Activated CD4-positive, alpha-beta T cell treated with anti-CD3 and anti-CD28 coated beads, Interleukin-2, amount 50 U/mL, for 48 hours (primary cell): Measurements from ENCODE around the gene NAA38.

Experiments used
- DNase-seq, 2 experiments: peaks; one replicate each; pipeline ENCODE4 v3.0.0-alpha.2; 2020

Gene NAA38

DNA sequence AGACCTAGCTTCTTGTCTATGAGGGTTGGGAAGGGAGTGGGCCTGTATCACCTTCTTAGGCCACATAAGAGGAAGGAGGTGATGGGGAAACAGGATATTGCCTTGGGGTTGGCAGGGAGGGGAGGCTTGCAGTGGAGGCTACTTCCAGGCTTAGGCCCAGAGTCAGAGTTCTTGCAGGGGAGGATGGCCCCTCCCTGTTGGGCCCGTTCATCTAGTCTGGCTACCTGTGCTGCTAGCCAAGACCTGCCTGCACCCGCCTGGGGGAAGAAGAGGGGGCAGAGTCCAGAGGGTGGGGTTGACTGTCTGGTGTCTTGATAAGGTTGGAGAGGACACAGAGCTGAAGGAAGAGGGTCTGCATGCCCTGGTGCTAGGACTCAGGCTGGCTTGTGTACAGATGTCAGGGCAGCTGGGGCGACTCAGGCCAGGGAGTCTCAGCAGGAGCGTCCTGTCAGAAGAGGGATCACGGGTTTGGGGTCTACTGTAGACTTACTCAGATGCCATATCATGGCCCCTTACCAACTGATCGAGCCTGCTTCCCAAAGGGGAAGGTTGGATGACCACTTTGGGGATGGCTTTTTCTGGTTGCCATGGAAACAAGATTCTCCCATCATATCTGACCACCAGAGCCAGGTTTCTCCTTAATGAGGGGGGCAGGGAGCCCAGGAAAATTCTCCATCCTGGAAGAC lies 18.0 kb downstream of the NAA38 start:
- no peak for DNase-seq

DNA sequence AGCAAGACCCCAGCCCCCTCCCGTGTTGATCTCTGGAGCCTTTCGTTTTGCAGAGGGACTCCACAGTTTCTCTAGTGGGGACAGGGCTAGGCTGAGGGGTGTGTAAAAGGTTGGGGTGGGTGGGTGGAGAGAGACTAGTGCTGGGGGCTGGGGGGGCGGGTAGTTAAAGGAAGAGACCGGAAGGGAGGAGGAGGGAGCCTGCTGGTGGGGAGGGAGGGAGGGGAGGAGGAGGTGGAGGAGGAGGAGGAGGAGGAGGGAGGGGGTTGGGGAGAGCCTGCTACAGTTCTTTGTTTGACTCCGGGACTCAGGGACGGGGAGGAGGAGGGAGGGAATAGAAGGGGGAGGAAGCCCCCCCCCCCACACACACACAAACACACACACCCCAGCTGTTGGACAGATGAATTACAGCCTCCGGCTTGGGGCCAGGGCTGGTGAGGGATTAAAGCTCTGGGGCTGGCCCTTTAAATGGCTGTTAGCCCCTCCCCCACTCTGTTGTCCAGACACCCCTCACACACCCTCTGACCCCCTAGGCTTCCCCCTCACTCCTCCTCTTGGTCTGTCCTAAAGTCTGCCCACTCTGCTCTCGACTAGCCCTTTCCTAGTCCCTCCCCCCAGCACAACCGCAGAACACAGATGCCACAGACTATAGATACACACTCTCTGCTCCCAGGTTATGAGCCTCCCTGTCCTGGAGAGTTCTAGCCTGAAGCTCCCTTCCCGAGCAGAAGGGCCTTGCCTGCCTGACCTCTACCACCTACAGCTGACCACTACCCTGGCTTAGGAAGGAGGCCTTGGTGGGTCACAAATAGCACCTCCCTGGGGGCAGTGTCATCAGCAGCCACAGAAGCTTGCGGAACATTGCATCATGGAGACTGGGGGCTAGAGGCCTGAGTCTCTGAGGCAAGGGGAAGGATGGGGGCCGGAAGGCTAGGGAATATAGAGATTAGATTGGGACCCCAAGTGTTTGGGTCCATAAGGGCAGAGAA lies 19.0 kb downstream of the NAA38 start:
- DNase-seq: no peak

DNA sequence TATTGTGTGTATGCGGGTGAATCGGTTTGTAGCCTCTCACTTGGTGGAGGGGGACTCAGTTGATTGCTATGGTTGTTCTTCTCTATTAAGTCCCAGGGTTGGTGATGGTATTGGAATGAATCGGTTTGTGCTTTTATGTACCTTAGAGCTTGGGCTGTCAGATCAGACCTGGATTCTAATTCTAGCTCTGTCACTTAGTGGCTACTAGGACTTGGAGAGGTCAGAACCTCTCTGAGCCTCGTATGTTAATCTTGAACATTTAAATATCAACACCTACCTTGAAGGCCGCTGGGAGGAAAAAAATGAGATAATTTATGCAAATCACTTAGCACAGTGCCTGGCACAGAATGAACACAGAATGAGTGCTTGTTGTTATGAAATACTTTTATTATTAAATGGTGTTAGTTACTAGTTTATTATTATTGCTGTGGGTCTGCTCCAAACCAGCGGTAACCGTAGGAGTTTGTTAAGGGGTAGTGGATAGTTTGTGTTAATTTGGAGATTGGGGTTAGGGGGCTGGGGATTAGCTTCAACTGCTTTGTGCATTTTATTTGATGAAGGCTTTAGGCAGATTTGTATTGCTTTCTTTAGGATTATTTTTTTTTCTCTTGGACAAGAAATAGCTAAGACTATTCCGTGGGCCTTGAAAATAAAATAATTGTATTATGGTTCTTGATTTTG lies 19.8 kb downstream of the NAA38 start:
- no peak for DNase-seq

DNA sequence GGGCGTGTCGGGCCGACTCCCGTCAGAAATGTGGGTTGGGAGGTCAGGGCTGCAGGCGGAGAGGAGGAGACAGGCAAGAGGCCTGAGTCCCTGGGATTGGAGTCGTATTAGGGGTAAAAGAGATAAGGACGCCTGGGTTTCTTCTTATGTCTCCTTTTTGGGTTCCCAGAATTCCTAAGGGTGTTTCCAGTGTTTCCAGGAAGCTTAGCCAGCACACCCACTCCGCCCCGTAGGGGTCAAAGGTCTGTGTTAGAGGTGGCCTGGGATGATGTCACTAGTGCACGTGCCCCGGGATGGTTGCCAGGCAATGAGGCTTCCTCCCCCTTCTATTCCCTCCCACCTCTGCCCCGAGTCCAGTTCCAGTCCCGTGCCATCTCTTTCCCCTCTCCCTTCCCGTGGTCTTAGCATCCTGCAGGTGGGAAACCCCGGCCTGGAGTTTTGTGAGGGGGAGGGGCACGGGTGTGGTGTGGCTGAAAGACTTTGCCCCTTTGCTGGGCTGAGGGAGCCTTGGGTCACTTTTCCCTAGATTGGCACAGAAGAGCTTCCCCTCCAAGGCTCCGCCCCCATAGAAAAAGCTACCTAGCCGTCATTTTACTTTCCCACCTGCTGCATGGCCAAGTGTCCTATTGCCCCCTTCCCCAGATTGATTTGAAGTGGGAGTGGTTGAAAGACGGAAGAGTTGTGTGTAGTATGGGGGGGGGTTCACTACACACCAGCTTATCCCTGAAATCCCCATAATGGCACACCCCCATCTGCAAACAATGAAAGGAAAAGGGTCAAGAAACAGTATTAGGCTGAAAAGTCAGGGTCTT lies 20.6 kb downstream of the NAA38 start:
- DNase-seq: peak; percentile 74 to 82

DNA sequence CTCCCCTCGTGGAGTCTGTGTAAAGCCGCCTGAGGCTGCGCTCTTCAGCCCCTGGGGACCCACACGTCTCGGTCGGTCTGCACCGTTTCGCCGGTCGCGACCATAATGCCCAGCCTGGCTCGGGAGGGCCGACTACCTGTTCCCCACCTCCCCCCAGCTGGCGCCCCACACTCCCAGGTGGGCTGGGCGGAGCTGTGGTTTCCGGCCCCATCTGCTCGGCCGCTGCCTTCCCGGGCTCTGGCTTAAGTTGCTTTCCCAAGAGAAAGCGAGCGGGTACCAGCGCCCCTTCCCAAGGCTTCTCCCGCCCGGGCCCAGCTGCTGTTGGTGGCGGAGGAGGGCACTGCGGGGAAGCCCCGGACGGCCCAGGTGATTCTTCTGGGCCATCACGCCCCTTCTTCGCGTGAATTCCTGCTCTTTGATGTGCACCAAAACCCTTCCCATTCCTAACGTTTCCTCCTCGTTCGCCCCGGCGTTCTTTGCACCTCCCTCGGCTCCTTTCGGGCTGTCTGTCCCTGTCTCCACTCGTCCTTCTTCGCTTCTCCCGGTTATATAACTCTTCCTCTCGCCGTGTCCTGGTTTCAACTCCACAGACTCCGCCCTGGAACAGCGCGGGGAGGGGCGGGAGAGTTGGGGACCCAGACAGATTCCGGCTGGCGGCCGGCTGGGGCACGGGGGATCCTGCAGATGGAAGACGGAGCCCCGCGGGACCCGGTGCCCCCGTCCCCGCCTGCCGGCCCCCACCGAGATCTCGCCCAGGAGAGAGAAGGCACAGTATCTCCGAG lies 21.4 kb downstream of the NAA38 start:
- peak in 1 of 2 experiments; percentile 63 for DNase-seq

DNA sequence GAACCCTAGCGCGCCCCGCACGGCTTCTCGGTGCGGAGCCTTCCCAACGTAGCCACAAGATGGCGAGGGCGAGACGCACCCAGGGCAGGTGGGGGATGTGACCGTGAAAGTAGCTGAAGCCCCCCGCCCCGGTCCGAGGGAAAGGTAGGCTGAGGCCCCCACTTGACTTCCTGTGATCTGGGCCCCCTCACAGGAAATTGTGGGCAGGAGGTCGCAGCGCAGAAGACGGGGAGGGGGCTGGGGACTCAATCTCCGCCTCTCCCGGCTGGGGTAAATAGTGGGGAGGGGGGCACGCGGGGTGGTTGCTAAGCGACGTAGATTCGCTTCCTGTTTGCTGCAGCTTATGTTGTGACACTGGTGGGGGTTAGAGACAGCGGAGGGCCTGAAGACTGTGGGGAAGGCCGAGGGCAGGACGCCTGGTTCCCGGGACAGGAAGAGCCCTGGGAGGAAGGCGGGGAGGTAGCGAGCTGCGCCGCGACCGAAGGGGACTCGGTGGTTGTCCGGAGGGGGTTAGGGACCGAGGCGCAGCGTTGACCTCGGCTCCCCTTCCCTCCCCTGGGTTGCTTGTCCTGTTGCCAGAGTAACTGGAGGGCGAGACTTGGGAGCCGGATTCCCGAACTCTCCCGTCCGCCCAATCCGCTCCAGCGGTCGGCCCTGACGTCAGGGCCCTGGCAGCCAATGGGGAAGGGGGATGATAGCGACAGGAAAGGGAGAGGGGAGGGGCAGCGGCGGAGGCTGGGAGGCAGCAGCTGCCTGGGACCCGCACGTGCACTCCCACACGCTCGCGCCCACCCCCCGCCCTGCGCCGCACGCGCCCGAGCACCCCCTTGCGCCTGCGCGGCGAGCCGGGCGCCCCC lies 22.2 kb downstream of the NAA38 start:
- DNase-seq: peak; percentile 90 to 94

DNA sequence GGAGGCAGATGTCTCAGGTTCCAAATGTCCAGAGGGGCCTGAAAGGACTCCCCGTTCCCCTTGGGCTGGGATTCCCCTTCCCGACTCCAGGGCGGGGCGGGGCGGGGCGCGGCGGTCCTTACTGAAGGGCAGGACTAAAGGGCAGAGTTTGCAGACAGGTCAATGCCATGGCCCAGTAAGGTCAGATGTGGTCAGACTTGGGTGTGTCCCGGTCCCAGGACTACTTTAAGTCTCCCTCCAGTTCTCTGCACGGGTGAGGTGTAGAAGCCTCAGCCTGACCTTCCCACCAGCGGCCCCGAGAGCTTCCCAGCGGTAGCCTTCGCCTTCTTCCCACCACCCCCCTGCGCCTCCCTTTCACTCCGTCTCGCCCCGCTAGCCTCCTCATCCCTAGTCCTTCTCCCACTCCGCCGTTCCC lies 22.8 kb downstream of the NAA38 start:
- peak; percentile 65 to 66 for DNase-seq

DNA sequence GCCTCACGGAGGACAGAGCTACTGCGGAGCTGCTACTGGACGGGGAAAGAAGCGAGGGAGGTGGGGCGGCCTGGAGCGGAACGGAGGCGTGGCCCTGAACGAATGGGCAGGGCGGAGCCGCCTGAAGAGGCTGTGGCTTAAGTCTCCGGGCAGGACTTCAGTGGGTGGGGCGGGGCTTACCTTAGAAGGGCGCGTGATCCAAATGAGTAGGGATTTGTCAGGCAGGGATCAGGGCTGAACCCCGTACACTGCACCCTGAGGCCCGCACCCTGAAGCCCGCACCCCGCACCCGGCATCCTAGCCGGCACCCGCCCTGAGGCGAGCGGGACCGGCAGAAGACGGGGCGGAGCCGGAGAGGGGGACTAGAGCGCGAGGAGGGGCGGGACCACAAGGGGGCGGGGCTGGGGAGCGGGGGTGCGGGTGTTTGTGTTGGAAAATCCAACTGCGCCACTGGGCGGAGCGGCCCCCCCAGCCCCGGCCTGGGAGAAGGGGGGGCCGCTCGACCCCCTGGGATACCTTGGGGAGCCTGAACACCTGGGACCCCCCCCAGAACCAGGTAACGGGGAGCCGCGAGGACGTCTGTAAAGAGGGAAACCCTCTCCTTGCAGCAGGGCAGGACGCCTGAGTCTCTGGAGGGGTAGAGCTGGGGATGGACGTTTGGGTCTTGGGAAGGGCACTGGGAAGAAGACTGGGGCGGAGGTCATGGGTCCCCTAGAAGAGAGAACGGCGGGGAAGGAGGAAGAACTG lies 23.4 kb downstream of the NAA38 start, which contains the start of gene KDM6B:
TSS of gene KDM6B (plus strand) at position 423 of the 747 bp plus-strand sequence. CDS start 11,338 bp downstream, outside the sequence.
- peak; percentile 91 to 93 for DNase-seq

DNA sequence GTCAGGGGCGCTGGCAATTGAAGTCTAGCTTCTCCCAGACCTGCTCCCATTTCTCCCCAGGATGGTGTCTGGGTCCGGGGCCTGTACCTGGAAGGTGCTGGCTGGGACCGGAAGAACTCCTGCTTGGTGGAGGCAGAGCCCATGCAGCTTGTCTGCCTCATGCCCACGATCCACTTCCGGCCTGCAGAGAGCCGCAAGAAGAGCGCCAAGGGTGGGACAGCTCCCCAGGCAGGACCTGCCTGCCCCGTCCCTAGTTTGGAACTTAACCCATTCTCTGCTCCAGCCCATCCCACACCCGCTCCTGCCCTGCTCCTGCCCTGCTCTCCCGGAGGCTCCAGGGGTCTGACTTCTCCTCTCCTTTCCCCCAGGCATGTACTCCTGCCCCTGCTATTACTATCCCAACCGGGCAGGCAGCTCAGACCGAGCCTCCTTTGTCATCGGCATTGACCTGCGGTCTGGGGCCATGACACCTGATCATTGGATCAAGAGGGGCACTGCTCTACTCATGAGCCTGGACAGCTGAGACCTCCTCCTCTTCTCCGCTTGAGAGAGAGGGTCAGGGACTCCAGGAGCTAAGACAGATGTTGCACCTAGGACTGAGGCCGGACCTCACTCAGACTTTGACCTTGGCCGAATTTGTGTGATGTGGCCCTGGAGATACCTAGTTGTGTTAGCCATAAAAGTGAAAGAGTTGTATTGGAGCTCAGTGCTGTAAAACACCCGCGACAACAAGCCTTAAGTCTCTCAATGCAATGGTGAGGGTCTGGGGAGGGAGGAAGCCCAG lies 24.2 kb downstream of the NAA38 start:
- DNase-seq: no peak

DNA sequence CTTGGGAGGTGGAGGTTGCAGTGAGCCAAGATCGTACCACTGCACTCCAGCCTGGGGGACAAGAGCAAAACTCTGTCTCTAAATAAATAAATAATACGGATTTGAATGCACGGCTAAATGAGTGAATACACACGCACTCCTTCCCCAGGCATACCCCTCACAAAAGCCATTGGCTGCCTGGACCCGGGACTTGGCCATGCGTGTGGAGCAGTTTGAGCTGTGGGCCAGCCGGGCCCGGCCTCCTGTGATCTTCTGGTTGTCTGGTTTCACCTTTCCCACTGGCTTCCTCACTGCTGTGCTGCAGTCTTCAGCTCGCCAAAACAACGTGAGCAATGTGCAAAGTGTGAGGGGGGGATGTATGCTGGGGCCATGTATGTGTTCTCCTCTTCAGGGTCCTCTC lies 24.9 kb downstream of the NAA38 start:
- no peak for DNase-seq

DNA sequence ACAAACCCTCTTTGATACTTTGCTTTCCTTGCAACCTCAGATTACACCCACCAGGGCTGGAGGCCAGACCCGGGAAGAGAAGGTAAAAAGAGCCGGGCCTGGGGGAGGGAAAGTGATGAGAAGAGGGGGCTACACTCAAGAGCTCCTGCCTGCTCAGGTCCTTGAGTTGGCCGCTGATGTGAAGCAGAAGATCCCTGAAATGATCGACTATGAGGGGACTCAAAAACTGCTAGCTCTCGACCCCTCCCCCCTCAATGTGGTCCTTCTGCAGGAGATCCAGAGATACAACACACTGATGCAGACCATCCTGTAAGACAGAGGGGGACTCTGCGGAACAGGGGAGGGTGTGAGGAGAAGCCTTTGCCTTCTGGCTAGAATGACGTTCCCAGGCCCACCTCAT lies 26.1 kb downstream of the NAA38 start:
- DNase-seq: no peak

DNA sequence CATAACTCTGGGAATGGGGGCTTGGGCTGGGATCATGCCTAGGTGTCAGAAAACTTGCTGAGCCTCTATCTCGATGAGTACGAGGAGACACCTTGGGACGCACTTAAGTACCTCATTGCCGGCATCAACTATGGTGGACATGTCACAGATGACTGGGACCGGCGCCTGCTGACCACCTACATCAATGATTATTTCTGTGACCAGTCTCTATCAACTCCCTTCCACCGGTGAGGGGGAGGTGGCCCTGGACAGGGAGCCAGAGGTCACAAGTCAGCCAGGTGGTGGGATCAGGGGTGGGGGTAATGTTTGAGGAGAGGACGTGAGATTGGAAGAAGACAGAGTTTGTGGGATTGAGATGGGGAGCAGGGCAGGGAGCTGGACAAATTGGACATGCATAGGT lies 26.7 kb downstream of the NAA38 start:
- no peak for DNase-seq

DNA sequence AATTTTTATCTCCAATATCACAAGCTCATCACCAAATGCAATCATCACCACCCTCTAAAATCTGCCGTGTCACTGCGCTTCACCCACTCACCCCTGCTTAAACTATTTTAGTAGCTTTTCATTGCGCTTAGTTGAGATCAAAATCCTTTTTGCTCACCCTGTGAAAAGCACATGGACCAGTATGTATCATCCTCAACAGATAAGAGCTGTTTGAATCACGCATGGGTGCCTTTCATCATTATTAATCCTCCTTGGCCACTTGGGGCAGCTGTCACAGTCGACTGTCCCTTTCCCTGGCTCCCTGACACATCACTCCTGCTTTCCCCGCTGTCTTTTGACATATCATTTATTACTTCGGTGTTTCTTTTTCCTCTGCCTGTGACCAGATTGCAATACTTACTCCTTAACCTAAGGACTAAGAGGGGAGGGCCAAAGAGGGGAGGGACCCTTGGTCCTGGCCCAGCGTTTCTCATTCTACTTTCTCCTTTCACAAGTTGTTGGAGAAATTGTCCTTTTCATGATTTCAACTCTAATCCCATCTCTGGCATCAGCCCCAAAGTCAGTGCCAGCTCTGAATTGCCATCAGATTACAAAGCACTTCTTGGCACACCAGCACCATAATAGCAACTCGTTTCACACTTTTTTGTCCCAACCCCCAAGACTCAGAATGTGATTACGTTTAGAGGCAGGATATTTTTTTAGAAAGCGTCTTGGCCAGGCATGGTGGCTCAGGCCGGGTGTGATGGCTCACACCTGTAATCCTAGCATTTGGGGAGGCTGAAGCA lies 32.0 kb downstream of the NAA38 start:
- DNase-seq: no peak

DNA sequence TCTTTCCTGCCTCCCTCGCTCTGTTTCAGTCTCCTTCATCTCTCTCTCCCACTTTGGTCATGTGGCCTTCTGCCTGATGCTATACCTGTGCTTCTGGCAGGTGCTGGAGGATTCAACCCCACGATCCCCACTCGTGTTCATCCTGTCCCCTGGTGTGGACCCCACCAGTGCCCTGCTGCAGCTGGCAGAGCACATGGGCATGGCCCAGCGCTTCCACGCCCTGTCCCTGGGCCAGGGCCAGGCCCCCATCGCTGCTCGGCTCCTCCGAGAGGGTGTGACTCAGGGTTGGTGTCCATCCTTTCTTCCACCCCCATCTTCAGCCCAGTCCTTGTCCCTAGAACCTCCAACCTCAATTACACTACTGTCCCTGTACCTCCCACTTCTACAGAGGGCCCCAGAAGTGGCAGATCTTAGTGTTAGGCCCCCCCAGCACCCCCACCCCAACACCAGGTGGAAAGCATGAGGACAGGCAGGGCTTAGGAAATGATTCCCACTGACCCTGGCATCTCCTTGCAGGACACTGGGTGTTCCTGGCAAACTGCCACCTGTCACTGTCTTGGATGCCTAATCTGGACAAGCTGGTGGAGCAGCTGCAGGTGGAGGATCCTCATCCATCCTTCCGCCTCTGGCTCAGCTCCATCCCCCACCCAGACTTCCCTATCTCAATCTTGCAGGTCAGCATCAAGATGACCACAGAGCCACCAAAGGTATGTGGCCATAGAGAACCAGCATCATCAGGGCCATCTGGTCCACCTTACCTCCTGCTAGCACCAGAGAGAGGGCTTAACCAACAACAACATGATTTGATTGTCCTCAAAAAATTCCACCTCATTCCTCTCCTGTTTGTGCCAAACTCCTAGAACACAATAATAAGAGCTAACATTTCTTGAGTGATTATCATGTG lies 33.1 kb downstream of the NAA38 start:
- no peak for DNase-seq

DNA sequence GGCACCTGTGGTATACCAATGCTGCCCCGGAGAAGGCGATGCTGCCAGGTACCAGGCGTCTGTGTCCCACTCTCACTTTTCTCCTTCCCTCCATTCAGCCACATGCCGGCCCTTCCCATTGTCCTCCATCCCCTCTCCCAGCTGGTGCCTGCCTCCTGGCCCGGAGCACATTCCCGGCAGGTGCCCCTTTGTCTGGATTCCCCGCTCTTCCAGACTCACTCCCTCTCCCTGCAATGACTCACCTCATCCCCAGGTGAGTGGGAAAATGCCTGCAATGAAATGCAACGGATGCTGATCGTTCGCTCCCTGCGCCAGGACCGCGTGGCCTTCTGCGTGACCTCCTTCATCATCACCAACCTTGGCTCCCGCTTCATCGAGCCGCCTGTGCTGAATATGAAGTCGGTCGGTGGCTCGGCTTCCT lies 33.8 kb downstream of the NAA38 start:
- DNase-seq: no peak

DNA sequence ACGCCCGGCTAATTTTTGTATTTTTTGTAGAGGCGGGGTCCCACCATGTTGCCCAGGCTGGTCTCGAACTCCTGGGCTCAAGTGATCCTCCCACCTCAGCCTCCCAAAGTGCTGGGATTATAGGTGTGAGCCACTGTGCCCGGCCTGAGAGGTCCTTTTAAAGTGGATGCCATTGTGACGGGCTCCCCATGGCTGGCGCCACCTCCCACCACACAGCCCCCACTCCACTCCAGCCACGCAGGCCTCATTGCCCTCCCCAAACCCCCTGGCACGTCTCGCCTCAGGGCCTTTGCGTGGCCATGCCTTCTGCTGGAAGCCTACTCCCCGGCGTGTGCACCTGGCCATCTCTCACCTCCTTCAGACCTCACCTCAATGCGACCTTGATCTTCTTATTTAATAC lies 35.2 kb downstream of the NAA38 start:
- DNase-seq: no peak

DNA sequence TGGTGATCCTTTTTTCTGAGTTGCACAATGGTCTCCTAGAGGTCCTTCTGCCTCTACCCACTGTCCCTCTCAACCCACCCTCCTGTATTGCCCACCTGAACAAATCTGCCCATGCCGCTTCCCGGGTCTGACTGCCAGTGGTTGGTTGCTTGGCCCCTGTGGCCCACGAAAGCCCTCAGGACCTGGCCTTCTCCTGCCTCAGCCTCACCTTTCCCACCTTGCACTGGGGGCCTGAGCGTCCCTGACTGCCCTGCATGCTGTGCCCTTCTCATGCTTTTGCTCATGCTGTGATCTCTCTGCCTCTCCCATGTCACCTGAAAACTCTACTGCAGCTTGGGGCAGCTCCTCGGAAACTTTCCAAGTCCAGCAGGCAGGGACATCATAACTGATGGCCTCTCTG lies 37.1 kb downstream of the NAA38 start:
- no peak for DNase-seq
